NCI-H2029 (cell line): ENCODE data around the gene ATOH8.

Source experiments
- DNase-seq: peaks from one replicate; lab custom pipeline; 2025; lab: John Stamatoyannopoulos, UW

Gene ATOH8

DNA sequence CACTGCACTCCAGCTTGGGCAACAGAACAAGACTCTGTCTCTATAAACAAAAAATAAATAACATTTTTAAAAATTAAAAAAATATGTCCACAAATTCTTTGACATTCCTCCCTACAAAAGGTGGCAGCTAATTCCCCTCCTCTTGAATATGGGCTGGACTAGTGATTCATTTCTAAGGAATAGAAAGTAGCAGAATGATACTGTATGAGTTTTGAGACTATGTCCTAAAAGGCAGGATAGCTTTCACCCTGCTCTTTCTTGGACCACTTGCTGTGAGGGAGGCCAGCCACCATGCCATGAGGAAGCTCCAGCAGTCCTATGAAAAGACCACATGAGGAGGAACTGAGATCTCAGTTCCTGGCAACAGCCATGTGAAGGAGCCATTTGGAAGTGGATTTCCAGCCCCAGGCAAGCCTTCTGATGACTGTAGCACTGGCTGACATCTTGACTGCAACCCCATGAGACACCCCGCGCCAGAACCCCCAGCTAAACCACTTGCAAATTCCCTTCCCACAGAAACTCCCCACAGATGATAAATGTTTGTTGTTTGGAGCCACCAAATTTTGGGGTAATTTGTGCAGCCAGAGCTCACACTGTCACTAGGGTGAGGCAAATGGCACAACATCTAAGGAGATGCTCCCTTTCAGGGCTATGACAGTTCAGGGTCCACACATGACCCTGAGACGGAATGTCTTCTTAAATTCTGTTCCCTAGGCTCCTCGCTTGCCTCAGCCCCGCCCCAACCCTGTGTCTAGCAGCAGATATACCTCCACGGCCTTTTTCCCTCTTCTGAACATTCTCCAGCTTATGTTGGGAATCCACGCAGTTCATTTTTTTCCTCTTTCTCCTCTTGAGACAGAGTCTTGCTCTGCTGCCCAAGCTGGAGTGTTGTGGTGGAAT is 17.1 kb upstream of the ATOH8 start:
- no peak for DNase-seq

DNA sequence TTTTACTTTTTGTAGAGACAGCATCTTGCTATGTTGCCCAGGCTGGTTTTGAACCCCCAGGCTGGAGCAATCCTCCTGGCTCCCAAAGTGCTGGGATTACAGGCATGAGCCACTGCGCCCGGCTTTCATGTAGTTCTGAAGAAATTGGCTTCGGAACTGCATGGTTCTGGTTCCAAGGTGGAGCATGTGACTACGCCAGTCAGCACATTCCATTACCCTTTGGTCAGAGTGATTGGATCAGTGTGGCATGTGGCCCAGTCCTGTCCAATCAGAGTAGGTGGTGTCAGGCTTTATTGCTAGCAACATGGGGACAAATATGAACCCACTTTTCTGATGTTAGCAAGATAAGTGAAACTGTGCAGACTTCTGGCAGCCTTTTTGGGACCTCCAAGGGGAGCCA is 16.3 kb upstream of the ATOH8 start:
- DNase-seq: no peak

DNA sequence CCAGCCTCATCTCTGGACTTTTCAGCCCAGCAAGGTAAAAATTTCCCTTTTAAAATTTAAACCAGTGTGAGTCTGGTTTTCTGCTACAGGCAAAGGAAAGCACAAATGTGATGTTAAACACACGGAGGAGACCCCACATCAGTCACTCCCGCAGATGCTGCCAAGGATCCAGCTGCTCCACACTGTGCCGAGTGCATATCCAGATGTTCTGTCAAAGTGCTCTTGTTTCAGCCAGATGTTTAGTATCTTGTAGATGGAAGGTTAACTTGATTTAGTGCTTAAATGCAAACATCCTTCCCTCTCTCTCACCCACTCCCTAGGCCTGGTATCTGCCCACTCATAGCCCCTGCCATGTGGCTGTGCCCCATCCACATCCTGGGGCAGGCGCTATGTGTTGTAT is 15.8 kb upstream of the ATOH8 start:
- no peak for DNase-seq

DNA sequence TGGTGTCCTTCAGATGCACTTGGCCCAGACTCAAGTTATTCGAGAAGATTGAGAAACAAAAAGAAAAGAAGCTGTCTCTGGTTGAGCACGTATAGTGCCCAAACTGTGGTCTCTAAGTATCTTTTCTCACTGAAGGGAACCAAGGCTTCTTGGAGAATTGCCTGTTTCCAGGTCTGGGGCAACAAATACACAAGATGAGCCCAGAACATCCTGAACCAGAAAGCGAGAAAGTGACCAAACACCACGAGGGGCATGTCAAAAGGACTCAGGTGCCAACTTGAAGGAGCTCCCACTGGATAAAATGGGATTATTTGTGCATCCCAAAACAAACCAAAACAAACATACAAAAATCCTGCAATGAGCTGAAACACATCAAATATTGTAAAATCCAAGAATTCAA is 13.6 kb upstream of the ATOH8 start:
- no peak for DNase-seq

DNA sequence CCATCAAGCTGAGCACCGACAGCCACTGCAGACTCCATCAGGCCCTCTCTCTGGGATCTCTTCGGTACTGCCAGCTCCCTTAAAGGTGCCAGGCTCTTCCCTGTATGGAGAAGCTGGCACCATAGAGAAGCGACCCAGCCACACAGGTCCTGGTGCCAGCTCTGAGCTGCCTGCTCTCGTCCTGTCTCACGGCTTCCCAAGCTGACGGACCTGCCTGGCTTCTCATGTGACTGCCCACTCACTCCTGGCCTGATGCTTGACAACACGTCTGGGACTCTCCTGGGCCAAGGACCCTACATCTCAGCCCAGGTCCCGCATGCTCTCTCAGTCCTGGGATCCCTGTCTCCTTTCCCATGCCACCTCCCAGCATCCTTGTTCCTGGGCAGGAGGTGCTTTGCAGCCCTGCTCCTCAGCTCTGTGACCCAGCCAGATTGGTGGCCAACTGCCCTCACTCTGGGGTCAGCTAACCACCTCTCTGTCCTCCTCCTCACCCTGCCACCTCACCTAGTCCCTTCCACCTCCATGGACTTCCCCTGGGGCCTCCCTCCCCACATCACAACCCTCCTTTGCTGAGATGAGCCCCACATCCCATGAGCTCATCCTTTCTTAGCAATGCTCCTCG is 12.5 kb upstream of the ATOH8 start:
- DNase-seq: no peak

DNA sequence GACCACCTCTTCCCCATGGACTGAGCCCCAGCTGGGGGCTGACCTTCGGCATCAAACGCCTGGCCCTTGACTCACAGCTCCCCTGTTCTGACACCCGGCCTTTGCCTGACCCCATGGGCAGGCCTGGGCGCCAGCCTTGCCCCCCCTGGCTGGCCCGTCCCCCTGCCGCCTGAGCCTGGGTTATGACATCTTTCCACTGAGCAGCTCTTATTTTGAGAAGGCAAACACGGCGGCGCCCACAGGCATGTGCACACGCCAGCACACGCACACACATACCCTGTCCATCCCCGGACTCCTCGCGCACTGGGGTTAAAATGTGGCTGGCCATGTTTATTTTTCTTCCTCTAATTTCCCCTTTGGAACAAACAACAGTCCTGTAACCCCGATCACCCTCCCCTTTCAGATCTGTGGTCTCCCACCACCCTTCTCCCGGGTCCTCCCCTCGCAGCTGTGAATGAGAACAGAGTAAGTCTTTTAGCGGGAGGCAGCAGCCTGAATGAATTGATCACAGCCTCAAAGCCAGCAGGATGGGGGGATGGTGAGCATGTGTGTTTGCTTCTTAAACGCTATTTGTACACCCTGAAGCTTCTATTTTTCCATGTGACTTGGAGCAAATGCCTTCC is 11.8 kb upstream of the ATOH8 start:
- DNase-seq: peak; percentile 44

DNA sequence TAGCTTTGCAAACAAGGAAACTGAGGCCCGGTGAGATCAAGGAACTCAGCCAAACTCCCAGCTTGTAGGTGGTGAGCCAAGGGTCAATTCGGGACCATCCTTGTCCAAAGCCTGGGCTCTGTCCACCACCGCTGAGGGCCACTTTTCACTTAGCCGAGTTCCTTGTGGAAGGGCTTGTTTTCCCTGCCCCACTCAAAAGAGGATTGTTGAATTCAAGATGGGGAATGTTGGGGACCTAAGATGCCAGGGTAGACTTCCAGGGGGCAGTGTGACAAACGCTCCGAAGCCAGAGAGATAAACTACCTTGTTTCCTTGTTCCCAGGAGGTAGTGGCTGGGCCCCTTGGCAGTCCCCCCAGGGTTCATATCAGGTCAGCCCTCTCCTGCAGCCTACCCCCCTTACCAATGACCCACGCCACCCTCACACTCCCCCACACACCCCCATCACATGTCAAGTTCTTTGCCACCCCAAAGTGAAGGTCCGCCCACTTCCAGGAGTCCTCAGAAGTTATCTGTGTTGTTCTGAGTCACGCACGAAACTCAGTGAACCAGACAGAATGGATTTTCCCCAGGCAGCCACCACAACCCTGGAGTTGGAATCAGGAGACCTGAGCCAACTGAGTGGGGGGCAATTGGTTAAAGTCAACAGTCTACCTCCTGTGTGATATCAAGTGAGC is 10.3 kb upstream of the ATOH8 start:
- no peak for DNase-seq

DNA sequence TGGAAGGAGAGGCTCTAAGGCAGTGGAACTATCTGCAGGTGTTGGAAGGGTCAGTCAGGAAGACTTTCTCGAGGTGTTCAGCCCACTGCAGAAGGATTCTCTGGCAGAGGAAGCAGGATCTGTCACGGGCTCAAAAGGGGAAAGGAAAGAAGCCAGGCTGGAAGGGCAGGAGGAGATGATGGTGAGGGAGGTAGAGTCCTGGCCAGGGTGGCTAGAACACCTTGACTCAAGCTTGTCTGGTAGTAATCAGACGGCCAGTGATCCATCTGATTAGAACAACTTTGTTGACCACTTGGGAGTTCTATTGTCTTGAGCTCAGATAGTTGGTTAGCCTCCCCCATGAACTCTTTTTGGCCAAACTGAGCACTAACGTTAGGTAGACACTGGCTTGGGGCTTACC is 9.7 kb upstream of the ATOH8 start:
- DNase-seq: no peak

DNA sequence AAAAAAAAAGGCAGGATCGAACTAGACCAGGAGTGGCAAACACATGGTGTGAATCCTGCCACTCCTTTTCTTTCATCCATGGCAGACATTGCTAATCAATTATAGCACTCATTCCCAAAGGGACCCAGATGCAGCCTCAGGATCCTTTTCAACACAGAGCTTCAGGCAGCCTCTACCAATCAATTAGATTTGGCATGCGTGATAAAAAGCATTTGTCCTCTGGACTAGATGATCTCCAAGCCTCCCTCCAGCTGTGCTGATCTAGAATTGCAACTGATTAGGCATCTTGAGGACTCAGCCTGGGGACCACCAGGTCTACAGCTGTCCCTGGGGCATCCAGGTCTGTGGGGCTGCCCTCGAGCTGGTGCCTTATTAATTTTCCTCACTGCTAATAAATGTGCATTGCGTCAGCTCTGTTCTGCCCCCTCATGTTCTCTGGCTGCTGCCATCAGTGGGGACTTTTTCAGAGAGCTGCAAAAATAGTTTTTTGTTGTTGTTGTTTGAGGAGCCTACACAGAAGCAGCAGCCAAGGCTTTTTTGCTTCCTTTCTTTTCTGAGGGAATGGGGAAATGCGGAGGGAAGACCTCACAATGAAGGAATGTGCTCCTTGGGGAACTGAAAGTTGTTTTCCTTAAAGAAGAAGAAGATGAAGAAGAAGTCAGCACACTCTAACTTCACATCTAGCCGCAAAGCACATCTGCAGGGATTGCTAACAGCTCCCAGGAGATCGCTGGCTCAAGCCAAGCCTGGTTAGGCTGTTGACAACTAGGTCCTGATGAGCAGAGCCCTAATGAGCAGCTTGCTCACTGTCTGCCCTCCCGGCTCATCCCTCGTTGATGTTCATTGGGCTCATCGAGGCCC is 8.8 kb upstream of the ATOH8 start:
- DNase-seq: no peak

DNA sequence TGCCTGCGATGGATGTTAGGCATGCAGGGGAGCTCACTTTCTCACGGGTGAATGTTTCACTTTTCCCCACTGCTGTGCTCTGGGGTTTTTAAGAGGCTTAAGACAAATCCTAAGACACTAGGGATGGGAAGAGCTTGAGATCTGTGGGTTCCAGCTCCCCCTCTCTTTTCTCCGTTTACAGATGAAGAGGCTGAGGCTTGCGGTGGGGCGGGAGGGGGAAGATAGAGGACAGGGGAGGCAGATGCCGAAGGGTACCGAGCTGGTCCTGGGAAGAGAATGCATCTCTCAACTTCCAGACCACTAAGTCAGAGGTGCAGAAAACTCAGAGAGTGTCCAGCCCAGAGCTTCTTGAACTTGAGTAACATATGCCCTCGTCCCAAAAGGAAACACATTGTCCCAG is 8.2 kb upstream of the ATOH8 start:
- no peak for DNase-seq

DNA sequence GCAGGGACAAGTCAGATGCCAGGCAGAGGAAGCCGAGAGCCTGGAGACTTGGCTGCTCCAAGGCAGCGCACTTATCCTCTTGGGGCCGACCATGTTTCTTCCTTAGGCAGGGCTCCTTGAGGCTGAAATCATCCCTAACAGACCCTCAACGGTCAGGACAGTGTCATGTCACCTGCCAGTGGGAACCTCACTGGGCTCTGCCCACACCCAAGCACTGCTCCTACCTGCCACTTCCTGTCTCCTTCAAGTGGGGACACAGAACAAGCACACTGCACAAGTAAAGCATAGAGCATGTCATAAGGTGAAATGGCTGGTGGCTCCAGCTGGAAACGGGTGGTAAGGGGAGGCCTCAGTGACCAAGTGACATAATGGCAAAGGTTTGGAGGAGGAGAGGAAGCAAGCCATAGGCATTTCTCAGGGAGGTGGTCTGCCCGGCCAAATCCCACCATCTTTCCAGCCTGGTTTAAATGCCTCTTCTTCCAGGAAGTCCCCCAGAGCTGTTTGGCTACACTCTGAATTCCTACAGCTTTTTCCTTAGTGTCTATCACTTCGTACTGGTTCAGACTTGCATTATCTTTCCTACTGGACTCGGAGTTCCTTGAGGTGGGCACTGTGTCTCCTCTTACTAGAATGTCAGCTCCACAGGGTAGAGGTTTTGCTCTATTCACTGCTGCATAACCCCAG is 7.3 kb upstream of the ATOH8 start:
- DNase-seq: no peak

DNA sequence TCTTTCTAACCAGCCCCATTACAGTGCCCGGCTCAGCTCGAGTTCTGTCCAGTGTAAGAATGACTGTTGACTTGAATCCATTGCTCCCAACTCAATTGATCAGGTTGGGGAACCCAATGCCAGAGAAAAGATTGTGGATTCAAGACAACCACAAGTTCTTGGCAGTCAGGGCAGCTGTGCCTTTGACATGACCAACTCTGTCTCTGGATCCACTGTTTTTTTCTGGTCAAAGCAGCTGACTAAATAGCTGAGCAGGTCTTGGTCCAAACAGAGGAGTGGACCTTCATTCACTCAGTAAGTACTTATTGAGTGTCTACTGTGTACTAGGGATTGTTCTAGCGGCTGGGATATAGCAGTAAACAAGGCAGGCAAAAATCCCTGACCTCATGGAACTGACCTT is 6.3 kb upstream of the ATOH8 start:
- DNase-seq: no peak

DNA sequence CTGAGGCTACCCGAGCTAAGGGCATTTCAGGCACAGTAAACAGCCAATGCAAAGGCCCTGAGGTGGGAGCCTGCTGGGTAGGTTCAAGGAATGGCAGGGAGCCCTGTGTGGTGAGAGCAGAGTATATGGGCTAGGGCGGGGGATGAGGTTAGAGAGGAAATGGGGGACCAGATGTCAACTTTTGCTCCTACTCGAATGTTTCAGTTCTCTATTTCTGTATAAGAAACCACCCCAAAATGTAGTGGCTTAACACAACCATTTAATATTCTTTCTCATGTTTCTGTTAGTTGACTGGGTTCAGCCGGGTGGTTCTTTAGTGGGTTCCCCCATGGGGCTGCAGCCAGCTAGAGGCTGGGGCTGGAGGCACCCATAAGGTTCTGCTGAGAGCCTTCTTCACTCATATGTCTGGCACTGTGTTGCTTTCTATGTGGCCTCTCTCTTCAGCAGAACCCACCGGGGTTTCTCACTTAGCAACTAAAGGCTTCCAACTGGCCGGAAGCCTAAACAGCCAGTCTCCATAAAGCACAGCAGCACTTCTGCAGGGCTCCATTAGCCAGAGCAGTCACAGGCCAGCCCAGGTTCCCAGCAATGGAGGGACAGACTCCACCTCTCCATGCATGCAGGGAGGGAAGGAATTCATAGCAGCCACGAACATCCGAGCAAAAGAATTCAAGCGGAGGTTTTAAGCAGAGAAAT is 5.6 kb upstream of the ATOH8 start:
- no peak for DNase-seq

DNA sequence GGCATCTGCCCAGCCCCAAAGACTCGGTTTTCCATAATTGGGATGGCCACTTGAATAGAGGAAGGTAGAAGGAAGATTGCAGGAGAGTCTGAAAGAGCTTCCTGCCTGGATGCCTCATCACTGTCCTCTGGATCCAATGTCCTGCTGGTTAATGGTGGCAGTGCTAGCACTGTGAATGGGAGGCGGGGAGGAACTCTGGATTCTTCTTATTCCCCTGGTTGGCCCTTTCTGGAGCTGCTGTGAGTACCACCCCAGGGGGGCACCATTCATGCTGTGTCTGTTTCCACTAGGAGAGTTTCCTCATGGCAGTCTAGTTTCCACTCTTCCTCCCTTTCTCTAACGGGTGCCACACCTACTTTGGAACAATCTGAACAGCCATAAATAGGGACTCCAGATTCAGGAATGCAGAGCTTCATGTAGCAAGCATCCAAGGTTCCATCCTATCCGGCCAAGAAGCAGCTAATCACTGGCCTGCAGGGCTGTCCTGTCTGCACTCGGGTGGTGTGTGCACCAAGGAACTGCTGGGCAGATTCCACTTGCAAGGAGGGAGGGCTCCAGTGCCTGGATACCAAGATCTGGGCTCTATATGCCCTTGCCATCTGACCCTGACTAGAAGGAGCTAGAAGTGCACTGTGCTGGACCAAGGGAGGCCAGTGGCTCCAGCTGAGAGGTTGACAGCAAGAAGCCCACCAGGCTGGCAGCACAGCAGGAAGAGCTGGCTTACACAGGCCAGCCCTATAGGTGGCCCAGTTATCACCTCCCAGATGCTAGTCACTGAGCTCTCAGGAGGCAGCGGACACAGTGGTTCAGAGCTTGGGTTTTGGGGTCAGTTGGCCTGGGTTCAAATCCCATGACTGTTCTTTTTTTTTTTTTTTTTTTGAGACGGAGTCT is 4.6 kb upstream of the ATOH8 start:
- DNase-seq: no peak

DNA sequence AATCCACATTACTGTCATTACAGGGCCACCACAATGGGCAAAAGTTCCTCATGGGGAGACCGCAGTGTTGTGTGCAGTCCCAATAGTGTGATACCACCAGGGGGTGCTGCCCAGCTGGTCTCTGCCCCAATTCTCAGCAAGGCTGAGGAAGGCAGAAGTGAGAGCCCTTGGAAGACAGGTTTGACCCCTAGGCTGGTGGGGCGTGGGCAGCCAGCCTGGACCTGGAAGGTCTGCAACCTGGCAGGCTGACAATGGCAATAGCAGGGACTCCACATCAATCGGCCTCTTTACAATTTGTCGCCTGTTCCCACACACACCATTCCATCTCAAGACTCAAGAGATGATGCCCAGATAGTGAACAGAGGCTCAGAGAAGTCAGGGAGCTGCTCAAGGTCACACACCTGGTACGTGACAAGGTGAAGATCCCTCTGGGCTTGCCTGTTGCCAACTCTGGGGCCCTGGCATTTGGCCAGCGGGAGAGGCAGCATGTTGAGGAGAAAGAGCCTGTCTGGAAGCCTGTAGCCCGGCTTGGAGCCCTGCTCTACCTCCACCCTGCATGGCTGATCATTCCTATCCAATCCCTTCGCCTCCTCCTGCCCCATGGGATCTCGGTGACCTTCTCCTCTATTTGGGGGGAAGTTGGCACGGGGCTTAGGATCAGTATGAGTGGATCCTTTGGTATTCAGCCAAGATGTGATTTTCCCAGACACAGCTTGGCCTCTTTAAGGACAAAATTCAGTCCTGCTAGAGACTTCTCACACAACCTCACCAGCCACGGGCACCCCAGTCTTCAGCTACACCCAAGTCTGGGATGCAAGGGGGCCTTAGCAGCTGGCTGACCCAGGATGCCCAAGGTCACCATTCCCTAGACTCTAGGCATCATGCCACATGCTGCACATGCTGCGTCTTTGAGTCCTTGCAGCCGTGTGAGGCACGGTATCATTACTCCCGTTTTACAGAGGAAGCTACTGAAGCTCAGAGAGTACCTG is 2.9 kb upstream of the ATOH8 start:
- DNase-seq: no peak

DNA sequence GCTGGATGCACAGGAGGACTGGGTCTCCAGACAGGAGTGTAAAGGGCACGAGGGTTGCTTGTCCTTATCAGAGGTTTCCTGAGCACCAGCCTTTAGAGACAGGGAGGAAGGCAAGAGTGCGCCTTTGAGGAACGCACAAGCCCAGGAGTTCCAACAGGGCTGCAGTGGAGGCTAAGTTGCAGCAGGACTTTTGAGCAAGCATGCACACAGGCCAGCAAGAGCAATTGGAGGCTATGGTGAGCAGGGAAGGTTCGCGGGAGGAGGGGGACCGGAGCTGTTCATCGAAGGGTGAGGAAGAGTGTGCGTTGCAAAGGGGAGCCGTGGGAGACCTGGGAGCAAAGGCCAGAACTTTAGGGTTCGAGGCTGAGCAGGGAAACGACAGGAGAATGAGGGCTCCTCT is 2.2 kb upstream of the ATOH8 start:
- DNase-seq: no peak

DNA sequence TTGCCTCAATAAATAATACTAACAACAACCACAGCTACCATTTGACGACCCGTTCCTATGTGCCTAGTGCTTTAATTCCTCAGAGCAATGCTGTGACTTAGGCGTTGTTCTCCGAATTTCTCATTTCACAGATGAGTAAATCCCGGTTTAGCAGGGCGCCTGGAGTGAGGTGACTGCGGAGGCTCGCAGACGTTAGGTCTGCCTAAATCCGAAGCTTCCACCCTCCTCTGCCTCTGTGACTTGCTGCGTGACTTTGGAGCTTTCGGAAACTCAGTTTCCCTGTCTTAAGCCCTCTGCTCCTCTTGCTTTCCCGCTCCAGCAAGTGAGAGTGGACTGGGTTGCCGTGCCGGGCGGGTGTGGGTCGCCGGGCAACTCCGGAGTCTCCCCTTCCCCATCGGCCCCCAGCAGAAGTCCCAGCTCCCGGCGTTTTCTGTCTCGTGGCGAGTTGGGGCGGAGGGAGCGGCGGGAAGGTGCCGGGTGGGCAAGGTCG is 711 bp upstream of the ATOH8 start:
- DNase-seq: no peak
